HepG2 (cell line): ENCODE data around the gene SDC4. TPM values are rescaled to one million over a fixed set of nuclear protein-coding genes. Genes with fewer than 3 reads are reported as not detected.

ENCODE experiments used
- polyA plus RNA-seq, 8 experiments: library from polyadenylated mRNA; depleted of rRNA in 3 of 8; stranded (reverse) in 7 of 8; unstranded in 1 of 8; fragments of >200 nt; fragmentation: Illumina TruSeq in 4 of 8; extraction: Trizol in 4 of 8; gene quantifications; 2 replicates each; pipeline versions ENCODE4 v1.2.1 to v1.2.3, GENCODE V29; 2011 to 2016; ENCODE audit warnings: low read depth in 4 of 8, missing spikeins in 1 of 8, mixed read lengths in 1 of 8; ENCODE audit not compliant: insufficient read depth in 1 of 8
- total RNA-seq, 5 experiments: library from RNA; depleted of rRNA; stranded (reverse); fragments of >200 nt; fragmentation: Illumina TruSeq; extraction: Trizol; gene quantifications; 2 replicates each; pipeline ENCODE4 v1.2.3, GENCODE V29; 2016; ENCODE audit warnings: low read depth in 1 of 5

SDC4 gene
- total and polyA plus RNA-seq, 2 of the 13 experiments (the other 11 are each of a cell fraction or from before 2014, with no cell fraction given) = 49.0 to 65.1 TPM

Other genes with a start within 250 kb of the SDC4 start
- gene KCNS1, start 247.3 kb downstream of the SDC4 start, total RNA-seq (2016; rRNA removed; fragmentation: Illumina TruSeq; extraction: Trizol) = not detected in 2 replicates
- gene KCNS1, start 247.3 kb downstream of the SDC4 start, polyA plus RNA-seq (2011; rRNA removed) = 0.03 TPM in 1 of 2 replicates, not detected in the other
- not detected in 2 replicates for gene WFDC5, start 233.2 kb downstream of the SDC4 start, total RNA-seq (2016; rRNA removed; fragmentation: Illumina TruSeq; extraction: Trizol)
- not detected in 2 replicates for gene WFDC5, start 233.2 kb downstream of the SDC4 start, polyA plus RNA-seq (2011; rRNA removed)
- not detected in 2 replicates for gene WFDC12, start 224.0 kb downstream of the SDC4 start, total RNA-seq (2016; rRNA removed; fragmentation: Illumina TruSeq; extraction: Trizol)
- gene WFDC12, start 224.0 kb downstream of the SDC4 start, polyA plus RNA-seq (2011; rRNA removed) = not detected in 2 replicates
- gene PI3, start 173.5 kb downstream of the SDC4 start, total RNA-seq (2016; rRNA removed; fragmentation: Illumina TruSeq; extraction: Trizol) = 0.22 TPM in 1 of 2 replicates, not detected in the other
- not detected in 2 replicates for gene PI3, start 173.5 kb downstream of the SDC4 start, polyA plus RNA-seq (2011; rRNA removed)
- not detected in 2 replicates for gene SEMG1, start 141.4 kb downstream of the SDC4 start, total RNA-seq (2016; rRNA removed; fragmentation: Illumina TruSeq; extraction: Trizol)
- not detected in 2 replicates for gene SEMG1, start 141.4 kb downstream of the SDC4 start, polyA plus RNA-seq (2011; rRNA removed)
- not detected in 2 replicates for gene SEMG2, start 127.1 kb downstream of the SDC4 start, total RNA-seq (2016; rRNA removed; fragmentation: Illumina TruSeq; extraction: Trizol)
- not detected in 2 replicates for gene SEMG2, start 127.1 kb downstream of the SDC4 start, polyA plus RNA-seq (2011; rRNA removed)
- gene SLPI, start 93.9 kb downstream of the SDC4 start, total RNA-seq (2016; rRNA removed; fragmentation: Illumina TruSeq; extraction: Trizol) = not detected in 2 replicates
- 0.13 TPM in 1 of 2 replicates, not detected in the other for gene SLPI, start 93.9 kb downstream of the SDC4 start, polyA plus RNA-seq (2011; rRNA removed)
- not detected in 2 replicates for gene RBPJL, start 41.6 kb downstream of the SDC4 start, total RNA-seq (2016; rRNA removed; fragmentation: Illumina TruSeq; extraction: Trizol)
- gene RBPJL, start 41.6 kb downstream of the SDC4 start, polyA plus RNA-seq (2011; rRNA removed) = not detected in 2 replicates
- not detected in 2 replicates for gene MATN4, start 40.1 kb downstream of the SDC4 start, total RNA-seq (2016; rRNA removed; fragmentation: Illumina TruSeq; extraction: Trizol)
- gene MATN4, start 40.1 kb downstream of the SDC4 start, polyA plus RNA-seq (2011; rRNA removed) = 0.04 TPM in 1 of 2 replicates, not detected in the other
- 22.0 and 38.3 TPM in 2 replicates for gene SYS1, start 14.7 kb upstream of the SDC4 start, total RNA-seq (2016; rRNA removed; fragmentation: Illumina TruSeq; extraction: Trizol)
- 65.6 and 75.9 TPM in 2 replicates for gene SYS1, start 14.7 kb upstream of the SDC4 start, polyA plus RNA-seq (2011; rRNA removed)
- gene TP53TG5, start 29.9 kb upstream of the SDC4 start, total RNA-seq (2016; rRNA removed; fragmentation: Illumina TruSeq; extraction: Trizol) = not detected in 2 replicates
- 0.11 TPM in 1 of 2 replicates, not detected in the other for gene TP53TG5, start 29.9 kb upstream of the SDC4 start, polyA plus RNA-seq (2011; rRNA removed)
- gene DBNDD2, start 59.9 kb upstream of the SDC4 start, total RNA-seq (2016; rRNA removed; fragmentation: Illumina TruSeq; extraction: Trizol) = 16.7 and 19.6 TPM in 2 replicates
- gene DBNDD2, start 59.9 kb upstream of the SDC4 start, polyA plus RNA-seq (2011; rRNA removed) = 47.6 and 50.4 TPM in 2 replicates
- 26.4 and 65.9 TPM in 2 replicates for gene PIGT, start 67.7 kb upstream of the SDC4 start, total RNA-seq (2016; rRNA removed; fragmentation: Illumina TruSeq; extraction: Trizol)
- 74.1 and 85.7 TPM in 2 replicates for gene PIGT, start 67.7 kb upstream of the SDC4 start, polyA plus RNA-seq (2011; rRNA removed)
- not detected in 2 replicates for gene WFDC2, start 121.3 kb upstream of the SDC4 start, total RNA-seq (2016; rRNA removed; fragmentation: Illumina TruSeq; extraction: Trizol)
- 0.13 and 0.33 TPM in 2 replicates for gene WFDC2, start 121.3 kb upstream of the SDC4 start, polyA plus RNA-seq (2011; rRNA removed)
- not detected in 2 replicates for gene SPINT3, start 167.2 kb upstream of the SDC4 start, total RNA-seq (2016; rRNA removed; fragmentation: Illumina TruSeq; extraction: Trizol)
- gene SPINT3, start 167.2 kb upstream of the SDC4 start, polyA plus RNA-seq (2011; rRNA removed) = not detected in 2 replicates
- gene WFDC6, start 191.1 kb upstream of the SDC4 start, total RNA-seq (2016; rRNA removed; fragmentation: Illumina TruSeq; extraction: Trizol) = not detected in 2 replicates
- gene WFDC6, start 191.1 kb upstream of the SDC4 start, polyA plus RNA-seq (2011; rRNA removed) = not detected in 2 replicates
- not detected in 2 replicates for gene EPPIN, start 199.0 kb upstream of the SDC4 start, total RNA-seq (2016; rRNA removed; fragmentation: Illumina TruSeq; extraction: Trizol)
- not detected in 2 replicates for gene EPPIN, start 199.0 kb upstream of the SDC4 start, polyA plus RNA-seq (2011; rRNA removed)
- not detected in 2 replicates for gene WFDC8, start 230.9 kb upstream of the SDC4 start, total RNA-seq (2016; rRNA removed; fragmentation: Illumina TruSeq; extraction: Trizol)
- not detected in 2 replicates for gene WFDC8, start 230.9 kb upstream of the SDC4 start, polyA plus RNA-seq (2011; rRNA removed)